ENCODE results near the gene TBCK. TPM values are rescaled to one million over a fixed set of nuclear protein-coding genes. Genes with fewer than 3 reads are reported as not detected.

The TBCK gene
- total and polyA plus RNA-seq, 2 donors (not counting 3 experiments of a cell fraction or from before 2014, with no cell fraction given) = 18.2 to 38.6 TPM

- no peaks in the 10 kb centered on the region for H3K9me1 ChIP-seq (replicated peaks; ENCODE audit: control insufficient read depth, extremely low read depth, insufficient read depth, low read length)
- BruUV-seq (replicated peaks) = no TSS peak
- intact Hi-C loops (cut with micrococcal nuclease) (no loop called here), dilution Hi-C loops (cut with MboI; ENCODE audit: extremely low pct_ligation_motif_present, low sequenced_read_pairs) (no loop called here)
- no peaks in the 10 kb centered on the region for H4K20me1 ChIP-seq (replicated peaks; ENCODE audit: control insufficient read depth, extremely low read depth, insufficient read depth, low read length)
- no peaks in the 10 kb centered on the region for H3K27me3 ChIP-seq (ENCODE audit: control insufficient read depth in 2 of 2, insufficient read depth in 2 of 2, low read length in 2 of 2)
- CTCF ChIA-PET = interaction anchor here (0.9 to 1.2 kb wide), 3 partner anchors 16 to 464 kb away, joined by 3 to 10 read pairs (median 4); no protein-coding TSS in a partner anchor
- FAIRE-seq (no peak), DNase-seq (ENCODE audit: low read depth, low spot score) (no peak)
- no peak overlapping the region for H3K9ac ChIP-seq (replicated peaks; ENCODE audit: extremely low read depth, insufficient read depth, low read length)
- peaks cover 1 to 2% of the 10 kb centered on the region in 2 experiments for H3K36me3 ChIP-seq (ENCODE audit: control insufficient read depth in 2 of 2, extremely low read depth in 1 of 2, insufficient read depth in 2 of 2, low read length in 2 of 2)
- no peaks in the 10 kb centered on the region for H3K4me1 ChIP-seq (ENCODE audit: control insufficient read depth, extremely low read depth, insufficient read depth, low read length)
- H3K79me2 ChIP-seq (ENCODE audit: control insufficient read depth, insufficient read depth, low read length) = peaks cover 41% of the 10 kb centered on the region
- no peaks in the 10 kb centered on the region for H3K9me3 ChIP-seq (replicated peaks; ENCODE audit: control insufficient read depth, insufficient read depth, low read length)
- no peak for TF ChIP-seq GATA2 (IDR thresholded peaks at IDR 0.05; ENCODE audit: insufficient read depth, insufficient read length, low read depth, low read length)
- H2AFZ ChIP-seq (ENCODE audit: low read depth, low read length) = no peak overlapping the region
- no peak overlapping the region for H3K4me3 ChIP-seq (replicated peaks in 1 of 3; ENCODE audit: insufficient read depth in 1 of 3, low read depth in 1 of 3, low read length in 3 of 3)
- no peak overlapping the region for H3K4me2 ChIP-seq (ENCODE audit: insufficient read depth, low read length)
- POLR2A ChIA-PET = no interaction called here
- no peak overlapping the region for H3K27ac ChIP-seq (ENCODE audit: insufficient read depth, low read depth, low read length)
Observed at GRCh38 chr4:106344647-106344970, 28.6 kb upstream of the TBCK start.

- Histone ChIP-seq H4K20me1 (replicated peaks; ENCODE audit: control insufficient read depth, extremely low read depth, insufficient read depth, low read length) (no peaks in the 10 kb centered on the region), H3K27ac (ENCODE audit: insufficient read depth, low read depth, low read length) (no peak overlapping the region)
- DNase-seq (ENCODE audit: low read depth, low spot score) = no peak
Observed at GRCh38 chr4:106343865-106344646, 28.0 kb upstream of the TBCK start.

More at GRCh38 chr4:106343865-106344646, 28.0 kb upstream of the TBCK start:
- H3K4me1 ChIP-seq (ENCODE audit: control insufficient read depth, extremely low read depth, insufficient read depth, low read length) = no peaks in the 10 kb centered on the region
- H3K9ac ChIP-seq (replicated peaks; ENCODE audit: extremely low read depth, insufficient read depth, low read length) = no peak overlapping the region
- BruUV-seq (replicated peaks) = no TSS peak
- no peaks in the 10 kb centered on the region for H3K9me1 ChIP-seq (replicated peaks; ENCODE audit: control insufficient read depth, extremely low read depth, insufficient read depth, low read length)
- TF ChIP-seq JUN (IDR thresholded peaks at IDR 0.05; ENCODE audit: borderline replicate concordance, insufficient read depth, insufficient read length, low read depth) = no peak
- no peak for TF ChIP-seq MYC (IDR thresholded peaks at IDR 0.05; ENCODE audit: low read depth, low read length)
- no peak for TF ChIP-seq EZH2 (IDR thresholded peaks at IDR 0.05; ENCODE audit: borderline replicate concordance, low read depth, low read length, severe bottlenecking)
- TF ChIP-seq POLR2AphosphoS5 (IDR thresholded peaks at IDR 0.05; ENCODE audit: insufficient read depth, low read depth, low read length) = no peak
- no peaks in the 10 kb centered on the region for H3K27me3 ChIP-seq (ENCODE audit: control insufficient read depth in 2 of 2, insufficient read depth in 2 of 2, low read length in 2 of 2)
- H2AFZ ChIP-seq (ENCODE audit: low read depth, low read length) = no peak overlapping the region
- no peak overlapping the region for H3K4me3 ChIP-seq (replicated peaks in 1 of 3; ENCODE audit: insufficient read depth in 1 of 3, low read depth in 1 of 3, low read length in 3 of 3)
- peaks cover 1 to 2% of the 10 kb centered on the region in 2 experiments for H3K36me3 ChIP-seq (ENCODE audit: control insufficient read depth in 2 of 2, extremely low read depth in 1 of 2, insufficient read depth in 2 of 2, low read length in 2 of 2)
- H3K4me2 ChIP-seq (ENCODE audit: insufficient read depth, low read length) = no peak overlapping the region
- dilution Hi-C loops (cut with MboI; ENCODE audit: extremely low pct_ligation_motif_present, low sequenced_read_pairs) = no loop called here
- no peaks in the 10 kb centered on the region for H3K9me3 ChIP-seq (replicated peaks; ENCODE audit: control insufficient read depth, insufficient read depth, low read length)
- CTCF ChIA-PET = interaction anchor here (0.9 to 1.2 kb wide), 3 partner anchors 16 to 465 kb away, joined by 3 to 10 read pairs (median 4); no protein-coding TSS in a partner anchor
- peaks cover 44% of the 10 kb centered on the region for H3K79me2 ChIP-seq (ENCODE audit: control insufficient read depth, insufficient read depth, low read length)
- POLR2A ChIA-PET = no interaction called here
- no peak for FAIRE-seq
- intact Hi-C loops (cut with micrococcal nuclease) = no loop called here
